Neural progenitor cell (in vitro differentiated cells): ENCODE measurements around the gene OR2B2. TPM values are rescaled to one million over a fixed set of nuclear protein-coding genes. Genes with fewer than 3 reads are reported as not detected.
"Not testable (repeated sequence)": the region's sequence is repeated elsewhere in the genome, so short reads cannot be mapped to it uniquely, and the experiment has no call there.

ENCODE experiments used
- DNase-seq: peaks from one replicate; pipeline ENCODE4 v3.0.0-alpha.2; 2016; ENCODE audit warnings: low spot score
- H2AFZ ChIP-seq: fragments of 200-600 bp; sonication (generic); replicated peaks from 2 replicates; pipeline ENCODE4 v1.6.1; 2016; ENCODE audit warnings: antibody characterized with exemption
- H3F3A ChIP-seq: fragments of 200-600 bp; sonication (generic); 2 replicates; pipeline ENCODE4 v1.6.1; 2016; ENCODE audit warnings: antibody characterized with exemption, low read depth
- H3K27ac ChIP-seq: fragments of 200-600 bp; sonication (generic); 2 replicates; pipeline ENCODE4 v1.5.1; 2016; ENCODE audit warnings: mild to moderate bottlenecking
- H3K27me3 ChIP-seq: fragments of 200-600 bp; sonication (generic); 2 replicates; pipeline ENCODE4 v1.6.1; 2016; ENCODE audit warnings: mild to moderate bottlenecking, moderate library complexity
- H3K36me3 ChIP-seq: fragments of 200-600 bp; sonication (generic); 2 replicates; pipeline ENCODE4 v1.5.1; 2016
- H3K4me1 ChIP-seq: fragments of 200-600 bp; sonication (generic); 2 replicates; pipeline ENCODE4 v1.6.1; 2016; ENCODE audit warnings: mixed run types
- H3K4me2 ChIP-seq: fragments of 200-600 bp; sonication (generic); 2 replicates; pipeline ENCODE4 v1.6.1; 2016
- H3K4me3 ChIP-seq: fragments of 200-600 bp; sonication (generic); 2 replicates; pipeline ENCODE4 v1.5.1; 2016
- H3K79me2 ChIP-seq: fragments of 200-600 bp; sonication (generic); 2 replicates; pipeline ENCODE4 v1.6.1; 2016; ENCODE audit warnings: low read depth
- H3K9ac ChIP-seq: fragments of 200-600 bp; sonication (generic); 2 replicates; pipeline ENCODE4 v1.6.1; 2016
- H3K9me3 ChIP-seq: fragments of 200-600 bp; sonication (generic); 2 replicates; pipeline ENCODE4 v1.5.1; 2016; ENCODE audit warnings: low read depth
- H4K20me1 ChIP-seq: fragments of 200-600 bp; sonication (generic); 2 replicates; pipeline ENCODE4 v1.6.1; 2016; ENCODE audit warnings: low read depth
- H3K27ac Mint-ChIP-seq: 3 replicates; pipeline ENCODE4 v1.8.0; 2021; ENCODE audit warnings: mixed read lengths
- H3K27me3 Mint-ChIP-seq: 2 replicates; pipeline ENCODE4 v1.8.0; 2022; ENCODE audit warnings: low read depth, mild to moderate bottlenecking, inconsistent platforms, moderate library complexity, mixed read lengths; ENCODE audit not compliant: insufficient read depth
- H3K36me3 Mint-ChIP-seq: 3 replicates; pipeline ENCODE4 v1.8.0; 2021; ENCODE audit warnings: mixed read lengths
- H3K4me1 Mint-ChIP-seq: 3 replicates; pipeline ENCODE4 v1.8.0; 2021; ENCODE audit warnings: mixed read lengths
- H3K4me3 Mint-ChIP-seq: 3 replicates; pipeline ENCODE4 v1.8.0; 2021; ENCODE audit warnings: mild to moderate bottlenecking, moderate library complexity, mixed read lengths
- H3K9me3 Mint-ChIP-seq: 3 replicates; pipeline ENCODE4 v1.8.0; 2020; ENCODE audit warnings: mixed read lengths
- EZH2 ChIP-seq: fragments of 200-600 bp; sonication (generic); IDR thresholded peaks from 2 replicates; pipeline ENCODE4 v1.6.1; 2017; ENCODE audit warnings: antibody characterized with exemption, mild to moderate bottlenecking, moderate library complexity
- EZH2phosphoT487 ChIP-seq: fragments of 200-600 bp; sonication (generic); IDR thresholded peaks from 2 replicates; pipeline ENCODE4 v1.6.1; 2017; ENCODE audit warnings: antibody characterized with exemption
- total RNA-seq: library from RNA; depleted of rRNA; stranded (reverse); fragments of >200 nt; gene quantifications from 2 replicates; pipeline ENCODE4 v1.2.3, GENCODE V29; 2015; ENCODE audit warnings: low replicate concordance
- TF ChIP-seq, protein P1 (sequence below): fragments of 200-600 bp; sonication (generic); IDR thresholded peaks from 2 replicates; pipeline ENCODE4 v1.5.1; 2017; ENCODE audit warnings: antibody characterized with exemption, mild to moderate bottlenecking

OR2B2 gene
- total RNA-seq, 1 donor from 2014 or later: not detected

DNA sequence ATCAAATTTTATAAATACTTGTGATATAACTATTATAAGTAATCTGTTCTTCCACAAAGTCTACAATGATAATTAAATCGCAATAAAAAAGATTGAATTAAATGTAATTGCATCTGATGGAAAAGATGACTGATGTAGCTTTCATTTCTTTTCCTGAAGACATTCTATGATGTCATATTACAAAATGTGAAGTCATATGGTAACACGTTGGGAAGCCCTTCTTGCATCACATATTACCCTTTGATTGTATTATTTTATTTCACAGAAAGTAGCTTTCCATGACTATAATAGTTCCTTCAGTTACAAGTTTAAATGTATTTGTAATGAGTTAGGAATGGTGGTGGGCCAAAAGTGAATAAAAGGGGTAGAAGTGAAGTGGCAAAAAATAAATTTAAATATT lies 19.0 kb upstream of the OR2B2 start:
- Mint-ChIP-seq H3K27me3 (peaks cover 2% of the 10 kb centered on the region), H3K27ac (no peak overlapping the region), H3K4me1 (no peaks in the 10 kb centered on the region), H3K36me3 (peaks cover 3% of the 10 kb centered on the region), H3K9me3 (peaks cover 8% of the 10 kb centered on the region), H3K4me3 (no peak overlapping the region)
- Histone ChIP-seq H3K9ac (no peak overlapping the region), H3K4me2 (no peak overlapping the region), H3K79me2 (no peaks in the 10 kb centered on the region), H3K9me3 (no peaks in the 10 kb centered on the region), H2AFZ (no peak overlapping the region), H3F3A (no peaks in the 10 kb centered on the region), H4K20me1 (no peaks in the 10 kb centered on the region), H3K4me3 (no peak overlapping the region), H3K4me1 (no peaks in the 10 kb centered on the region), H3K27ac (no peak overlapping the region), H3K36me3 (no peaks in the 10 kb centered on the region), H3K27me3 (peaks cover 16% of the 10 kb centered on the region)
- TF ChIP-seq EZH2phosphoT487 (no peak), EZH2 (no peak)
- TF ChIP-seq, protein P1, sequence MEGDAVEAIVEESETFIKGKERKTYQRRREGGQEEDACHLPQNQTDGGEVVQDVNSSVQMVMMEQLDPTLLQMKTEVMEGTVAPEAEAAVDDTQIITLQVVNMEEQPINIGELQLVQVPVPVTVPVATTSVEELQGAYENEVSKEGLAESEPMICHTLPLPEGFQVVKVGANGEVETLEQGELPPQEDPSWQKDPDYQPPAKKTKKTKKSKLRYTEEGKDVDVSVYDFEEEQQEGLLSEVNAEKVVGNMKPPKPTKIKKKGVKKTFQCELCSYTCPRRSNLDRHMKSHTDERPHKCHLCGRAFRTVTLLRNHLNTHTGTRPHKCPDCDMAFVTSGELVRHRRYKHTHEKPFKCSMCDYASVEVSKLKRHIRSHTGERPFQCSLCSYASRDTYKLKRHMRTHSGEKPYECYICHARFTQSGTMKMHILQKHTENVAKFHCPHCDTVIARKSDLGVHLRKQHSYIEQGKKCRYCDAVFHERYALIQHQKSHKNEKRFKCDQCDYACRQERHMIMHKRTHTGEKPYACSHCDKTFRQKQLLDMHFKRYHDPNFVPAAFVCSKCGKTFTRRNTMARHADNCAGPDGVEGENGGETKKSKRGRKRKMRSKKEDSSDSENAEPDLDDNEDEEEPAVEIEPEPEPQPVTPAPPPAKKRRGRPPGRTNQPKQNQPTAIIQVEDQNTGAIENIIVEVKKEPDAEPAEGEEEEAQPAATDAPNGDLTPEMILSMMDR: no peak
- no peak for DNase-seq

DNA sequence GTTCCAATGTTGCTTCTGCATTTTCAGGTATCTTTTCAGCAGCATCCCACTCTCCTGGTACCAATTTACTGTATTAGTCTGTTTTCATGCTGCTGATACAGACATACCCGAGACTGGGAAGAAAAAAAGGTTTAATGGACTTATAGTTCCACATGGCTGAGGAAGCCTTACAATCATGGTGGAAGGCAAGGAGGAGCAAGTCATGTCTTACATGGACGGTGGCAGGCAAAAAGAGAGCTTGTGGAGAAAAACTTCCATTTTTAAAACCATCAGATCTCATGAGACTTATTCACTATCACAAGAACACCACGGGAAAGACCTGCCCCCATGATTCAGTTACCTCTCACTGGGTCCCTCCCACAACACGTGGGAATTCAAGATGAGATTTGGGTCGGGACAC lies 17.7 kb upstream of the OR2B2 start:
- not testable (repeated sequence) for H3K36me3 Mint-ChIP-seq, H3K4me1 ChIP-seq, H3K4me1 Mint-ChIP-seq, H3K36me3 ChIP-seq, H3K27ac Mint-ChIP-seq, DNase-seq, H3K4me3 ChIP-seq, H3K27me3 Mint-ChIP-seq, H3K79me2 ChIP-seq, H2AFZ ChIP-seq, H4K20me1 ChIP-seq, H3K4me2 ChIP-seq, H3K9me3 Mint-ChIP-seq, H3K27ac ChIP-seq, H3K9me3 ChIP-seq, H3K4me3 Mint-ChIP-seq, H3K9ac ChIP-seq, H3K27me3 ChIP-seq, H3F3A ChIP-seq

DNA sequence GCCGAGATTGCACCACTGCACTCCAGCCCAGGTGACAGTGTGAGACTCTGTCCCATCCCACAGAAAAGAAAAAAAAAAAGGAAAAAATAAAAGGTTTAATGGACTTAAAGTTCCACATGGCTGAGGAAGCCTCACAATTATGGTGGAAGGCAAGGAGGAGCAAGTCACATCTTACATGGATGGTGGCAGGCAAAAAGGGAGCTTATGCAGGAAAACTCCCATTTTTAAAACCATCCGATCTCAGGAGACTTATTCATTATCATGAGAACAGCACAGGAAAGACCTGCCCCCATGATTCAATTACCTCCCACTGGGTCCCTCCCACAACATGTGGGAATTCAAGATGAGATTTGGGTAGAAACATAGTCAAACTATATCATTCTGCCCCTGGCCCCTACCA lies 15.8 kb upstream of the OR2B2 start:
- not testable (repeated sequence) for H3K4me3 ChIP-seq, H3F3A ChIP-seq, H3K27ac Mint-ChIP-seq, H3K4me1 Mint-ChIP-seq, H3K4me1 ChIP-seq, H3K4me3 Mint-ChIP-seq, H4K20me1 ChIP-seq, H3K27ac ChIP-seq, DNase-seq, H2AFZ ChIP-seq, H3K79me2 ChIP-seq, H3K9me3 ChIP-seq, H3K9me3 Mint-ChIP-seq, H3K4me2 ChIP-seq, H3K9ac ChIP-seq, H3K36me3 Mint-ChIP-seq, H3K27me3 Mint-ChIP-seq, H3K36me3 ChIP-seq
- H3K27me3 ChIP-seq: peaks cover 14% of the 10 kb centered on the region

DNA sequence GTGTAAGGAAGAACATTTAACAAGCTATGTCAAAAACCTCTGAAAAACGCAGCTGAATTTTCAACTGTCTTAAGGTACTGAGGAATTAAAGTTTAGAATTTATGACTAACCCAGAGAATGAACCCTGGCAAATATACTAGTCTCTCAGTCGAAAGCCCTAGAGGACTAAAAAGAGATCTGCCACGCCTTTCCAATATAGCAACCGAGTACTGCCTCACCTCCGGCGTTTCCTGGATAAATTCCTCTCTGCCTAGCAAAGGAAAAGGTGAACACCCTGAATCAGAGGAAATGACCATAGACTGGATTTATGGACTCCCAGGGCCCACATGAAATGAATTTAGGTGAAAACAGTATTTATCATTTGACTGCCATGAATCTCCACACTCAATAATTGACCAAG lies 12.0 kb upstream of the OR2B2 start:
- no peak overlapping the region for H3K27ac ChIP-seq
- H3K27ac Mint-ChIP-seq: no peak overlapping the region
- TF ChIP-seq EZH2 (no peak), EZH2phosphoT487 (no peak)
- H3K9me3 Mint-ChIP-seq: peaks cover 2% of the 10 kb centered on the region
- H3K36me3 Mint-ChIP-seq: no peaks in the 10 kb centered on the region
- H3K9ac ChIP-seq: no peak overlapping the region
- peaks cover 31% of the 10 kb centered on the region for H3K27me3 ChIP-seq
- H3K4me3 Mint-ChIP-seq: no peak overlapping the region
- H3K27me3 Mint-ChIP-seq: no peaks in the 10 kb centered on the region
- no peaks in the 10 kb centered on the region for H3K4me1 ChIP-seq
- H3K36me3 ChIP-seq: no peaks in the 10 kb centered on the region
- no peaks in the 10 kb centered on the region for H3K4me1 Mint-ChIP-seq
- H3K4me2 ChIP-seq: no peak overlapping the region
- H3K9me3 ChIP-seq: no peaks in the 10 kb centered on the region
- no peak for DNase-seq
- no peak overlapping the region for H2AFZ ChIP-seq
- no peak overlapping the region for H3K4me3 ChIP-seq
- no peaks in the 10 kb centered on the region for H4K20me1 ChIP-seq
- H3F3A ChIP-seq: no peaks in the 10 kb centered on the region
- H3K79me2 ChIP-seq: no peaks in the 10 kb centered on the region

DNA sequence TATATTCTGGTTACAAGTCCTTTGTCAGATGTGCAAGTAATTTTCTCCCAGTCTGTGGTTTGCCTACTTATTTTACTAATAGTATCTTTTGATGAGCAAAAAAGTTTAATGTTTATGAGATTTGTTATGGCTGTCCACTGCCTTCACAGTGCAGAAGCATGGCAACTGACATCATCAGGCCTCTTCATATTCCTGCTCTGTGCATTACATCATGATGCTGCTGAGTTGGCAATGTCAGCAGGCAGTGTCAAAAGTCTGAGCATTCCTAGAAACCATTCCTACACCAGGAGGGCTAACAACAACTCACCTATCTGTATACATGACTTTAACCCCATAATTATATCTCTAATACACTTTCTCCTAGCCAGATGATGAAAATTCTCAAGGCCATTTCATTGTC lies 10.8 kb upstream of the OR2B2 start:
- no peak for DNase-seq
- no peak overlapping the region for H3K27ac ChIP-seq
- peaks cover 31% of the 10 kb centered on the region for H3K27me3 ChIP-seq
- Mint-ChIP-seq H3K27ac (no peak overlapping the region), H3K9me3 (no peaks in the 10 kb centered on the region), H3K4me1 (no peaks in the 10 kb centered on the region), H3K4me3 (no peak overlapping the region), H3K27me3 (no peaks in the 10 kb centered on the region), H3K36me3 (no peaks in the 10 kb centered on the region)
- H3K4me3 ChIP-seq: no peak overlapping the region
- H3F3A ChIP-seq: no peaks in the 10 kb centered on the region
- H3K4me2 ChIP-seq: no peak overlapping the region
- H4K20me1 ChIP-seq: no peaks in the 10 kb centered on the region
- H3K36me3 ChIP-seq: no peaks in the 10 kb centered on the region
- H3K9ac ChIP-seq: no peak overlapping the region
- H3K79me2 ChIP-seq: no peaks in the 10 kb centered on the region
- no peak for TF ChIP-seq EZH2
- TF ChIP-seq, protein P1: no peak
- no peak for TF ChIP-seq EZH2phosphoT487
- no peak overlapping the region for H2AFZ ChIP-seq
- H3K4me1 ChIP-seq: no peaks in the 10 kb centered on the region
- no peaks in the 10 kb centered on the region for H3K9me3 ChIP-seq
